ENCODE results near the gene DNM3.
"Not testable (repeated sequence)": the region's sequence is repeated elsewhere in the genome, so short reads cannot be mapped to it uniquely, and the experiment has no call there.

Gene DNM3

GRCh38 chr1:172019976-172020375 lies 178.7 kb downstream of the DNM3 start:
- no peak overlapping the region for H3K4me3 ChIP-seq (ENCODE audit: low read depth, low read length)
- DNase-seq (ENCODE audit: low read depth), result no peak
- no peak for TF ChIP-seq CTCF (IDR thresholded peaks at IDR 0.05; ENCODE audit: low read depth, low read length)
- no peak for TF ChIP-seq POLR2A (IDR thresholded peaks at IDR 0.05; ENCODE audit: extremely low read depth, insufficient read length)
- TF ChIP-seq MYC (IDR thresholded peaks at IDR 0.05; ENCODE audit: low read depth, low read length), result no peak
- no peak for TF ChIP-seq MAX (IDR thresholded peaks at IDR 0.05; ENCODE audit: low read depth, low read length)

GRCh38 chr1:172024516-172024915 lies 183.2 kb downstream of the DNM3 start:
- TF ChIP-seq POLR2A (IDR thresholded peaks at IDR 0.05; ENCODE audit: extremely low read depth, insufficient read length) (no peak), MYC (IDR thresholded peaks at IDR 0.05; ENCODE audit: low read depth, low read length) (no peak), MAX (IDR thresholded peaks at IDR 0.05; ENCODE audit: low read depth, low read length) (no peak), CTCF (IDR thresholded peaks at IDR 0.05; ENCODE audit: low read depth, low read length) (no peak)
- no peak for DNase-seq (ENCODE audit: low read depth)
- no peak overlapping the region for H3K4me3 ChIP-seq (ENCODE audit: low read depth, low read length)

GRCh38 chr1:172024944-172025738 lies 183.8 kb downstream of the DNM3 start:
- not testable (repeated sequence) for DNase-seq (ENCODE audit: low read depth); H3K4me3 ChIP-seq (ENCODE audit: low read depth, low read length)

GRCh38 chr1:172040466-172040865 lies 199.2 kb downstream of the DNM3 start:
- no peak for DNase-seq (ENCODE audit: low read depth)
- H3K4me3 ChIP-seq (ENCODE audit: low read depth, low read length), result no peak overlapping the region
- TF ChIP-seq MAX (IDR thresholded peaks at IDR 0.05; ENCODE audit: low read depth, low read length), result no peak

- TF ChIP-seq CTCF (IDR thresholded peaks at IDR 0.05; ENCODE audit: low read depth, low read length), result no peak
- no peak for TF ChIP-seq POLR2A (IDR thresholded peaks at IDR 0.05; ENCODE audit: extremely low read depth, insufficient read length)
- no peak for TF ChIP-seq MAX (IDR thresholded peaks at IDR 0.05; ENCODE audit: low read depth, low read length)
- no peak for TF ChIP-seq MYC (IDR thresholded peaks at IDR 0.05; ENCODE audit: low read depth, low read length)
- H3K4me3 ChIP-seq (ENCODE audit: low read depth, low read length), result no peak overlapping the region
- no peak for DNase-seq (ENCODE audit: low read depth)
Observed at GRCh38 chr1:172041102-172041501, 199.8 kb downstream of the DNM3 start.

- DNase-seq (ENCODE audit: low read depth), result no peak
- TF ChIP-seq MAX (IDR thresholded peaks at IDR 0.05; ENCODE audit: low read depth, low read length), result no peak
- TF ChIP-seq CTCF (IDR thresholded peaks at IDR 0.05; ENCODE audit: low read depth, low read length), result no peak
- no peak for TF ChIP-seq MYC (IDR thresholded peaks at IDR 0.05; ENCODE audit: low read depth, low read length)
- no peak for TF ChIP-seq POLR2A (IDR thresholded peaks at IDR 0.05; ENCODE audit: extremely low read depth, insufficient read length)
- H3K4me3 ChIP-seq (ENCODE audit: low read depth, low read length), result no peak overlapping the region
Observed at GRCh38 chr1:172041742-172042141, 200.4 kb downstream of the DNM3 start.

GRCh38 chr1:172043900-172044299 lies 202.6 kb downstream of the DNM3 start:
- TF ChIP-seq MAX (IDR thresholded peaks at IDR 0.05; ENCODE audit: low read depth, low read length), result no peak
- no peak for TF ChIP-seq POLR2A (IDR thresholded peaks at IDR 0.05; ENCODE audit: extremely low read depth, insufficient read length)
- TF ChIP-seq CTCF (IDR thresholded peaks at IDR 0.05; ENCODE audit: low read depth, low read length), result no peak
- TF ChIP-seq MYC (IDR thresholded peaks at IDR 0.05; ENCODE audit: low read depth, low read length), result no peak
- no peak overlapping the region for H3K4me3 ChIP-seq (ENCODE audit: low read depth, low read length)
- DNase-seq (ENCODE audit: low read depth), result no peak
